ENCODE measurements around the gene SND1.
"Not testable (repeated sequence)": the region's sequence is repeated elsewhere in the genome, so short reads cannot be mapped to it uniquely, and the experiment has no call there.

Gene SND1

GRCh38 chr7:128099204-128099671, 447.2 kb downstream of the SND1 start:
- DNase-seq (ENCODE audit: low read depth in 2 of 2): no peak

- no peak for DNase-seq (ENCODE audit: low read depth in 2 of 2)
Observed at GRCh38 chr7:128100225-128100948, 448.4 kb downstream of the SND1 start.

GRCh38 chr7:128100949-128101713, 449.1 kb downstream of the SND1 start:
- no peak for DNase-seq (ENCODE audit: low read depth in 2 of 2)

- no peak for DNase-seq (ENCODE audit: low read depth in 2 of 2)
Observed at GRCh38 chr7:128102490-128103291, 450.7 kb downstream of the SND1 start.

GRCh38 chr7:128103498-128104107, 451.6 kb downstream of the SND1 start:
- DNase-seq (ENCODE audit: low read depth in 2 of 2): no peak

GRCh38 chr7:128104108-128104742, 452.2 kb downstream of the SND1 start:
- no peak for DNase-seq (ENCODE audit: low read depth in 2 of 2)

GRCh38 chr7:128105228-128106022, 453.4 kb downstream of the SND1 start:
- no peak for DNase-seq (ENCODE audit: low read depth in 2 of 2)

- no peak for DNase-seq (ENCODE audit: low read depth in 2 of 2)
Observed at GRCh38 chr7:128106821-128107220, 454.8 kb downstream of the SND1 start.

- DNase-seq (ENCODE audit: low read depth in 2 of 2): not testable (repeated sequence)
Observed at GRCh38 chr7:128107516-128107915, 455.5 kb downstream of the SND1 start.

GRCh38 chr7:128108129-128108528, 456.1 kb downstream of the SND1 start:
- DNase-seq (ENCODE audit: low read depth in 2 of 2): no peak

- no peak for DNase-seq (ENCODE audit: low read depth in 2 of 2)
Observed at GRCh38 chr7:128108641-128109423, 456.8 kb downstream of the SND1 start.

- DNase-seq (ENCODE audit: low read depth in 2 of 2): not testable (repeated sequence)
Observed at GRCh38 chr7:128109424-128109969, 457.5 kb downstream of the SND1 start.

- DNase-seq (ENCODE audit: low read depth in 2 of 2): no peak
Observed at GRCh38 chr7:128110641-128111364, 458.8 kb downstream of the SND1 start.

- no peak for DNase-seq (ENCODE audit: low read depth in 2 of 2)
Observed at GRCh38 chr7:128112018-128112780, 460.2 kb downstream of the SND1 start.

GRCh38 chr7:128112781-128113221, 460.8 kb downstream of the SND1 start:
- DNase-seq (ENCODE audit: low read depth in 2 of 2): no peak

- DNase-seq (ENCODE audit: low read depth in 2 of 2): no peak
Observed at GRCh38 chr7:128113839-128114238, 461.8 kb downstream of the SND1 start.

GRCh38 chr7:128114806-128115205, 462.8 kb downstream of the SND1 start:
- DNase-seq (ENCODE audit: low read depth in 2 of 2): no peak

- no peak for DNase-seq (ENCODE audit: low read depth in 2 of 2)
Observed at GRCh38 chr7:128115336-128115820, 463.4 kb downstream of the SND1 start.

Data from stimulated activated CD8-positive, alpha-beta memory T cell treated with anti-CD3 and anti-CD28 coated beads, Interleukin-2, amount 100 ng/mL, for 48 hours (primary cell).